Upper lobe of left lung (tissue), 4 donors: Measurements from ENCODE around the gene PLB1.

Experiments used
- CTCF ChIP-seq, 6 experiments: fragments of 450-650 bp in 4 of 6; fragments of 200-600 bp in 2 of 6; sonication (generic) in 2 of 6; IDR thresholded peaks; one replicate each; pipeline ENCODE4 v1.5.1; 2016 to 2019; ENCODE audit warnings: antibody characterized with exemption in 6 of 6
- EP300 ChIP-seq, 4 donors: sonication (generic); formaldehyde crosslinking; IDR thresholded peaks; one replicate each; pipeline ENCODE4 v1.5.1; 2017; ENCODE audit warnings: antibody characterized with exemption in 4 of 4, control low read depth in 2 of 4
- POLR2A ChIP-seq, 4 donors: fragments of 450-650 bp; IDR thresholded peaks; one replicate each; pipeline ENCODE4 v1.5.1; 2016 to 2017; ENCODE audit warnings: antibody characterized with exemption in 4 of 4, mild to moderate bottlenecking in 2 of 4
- POLR2AphosphoS5 ChIP-seq, 2 donors: sonication (generic); formaldehyde crosslinking; IDR thresholded peaks; one replicate each; pipeline ENCODE4 v1.5.1; 2017; ENCODE audit warnings: antibody characterized with exemption in 2 of 2

GRCh38 chr2:28507796-28508764 lies 12.2 kb downstream of the PLB1 start:
- no peak for TF ChIP-seq POLR2A (IDR thresholded peaks at IDR 0.05)
- TF ChIP-seq CTCF (IDR thresholded peaks at IDR 0.05), result no peak
- TF ChIP-seq EP300 (IDR thresholded peaks at IDR 0.05), result no peak
- no peak for TF ChIP-seq POLR2AphosphoS5 (IDR thresholded peaks at IDR 0.05)
